IMR-90 (cell line): ENCODE data around the gene NECTIN2. TPM values are rescaled to one million over a fixed set of nuclear protein-coding genes. Genes with fewer than 3 reads are reported as not detected.

Experiments
- ATAC-seq: fragments of 200-7000 bp; cut with Tn5 transposase; 2 replicates; pipeline ENCODE4 v1.9.1; 2020; ENCODE audit warnings: low read depth, mild to moderate bottlenecking, moderate library complexity
- BruUV-seq: library from RNA; stranded (reverse); fragments of 400-500 nt; replicated peaks from 2 replicates; lab custom pipeline; 2021; lab: Mats Ljungman, UMichigan
- CTCF ChIA-PET: fragments of 300-600 bp; formaldehyde crosslinking; extraction: SDS; loops from one replicate; lab custom pipeline; 2021; ENCODE audit warnings: antibody characterized with exemption; lab: Yijun Ruan, JAX
- POLR2A ChIA-PET: fragments of 300-600 bp; sonication (Branson Sonifier 250); formaldehyde crosslinking; loops from one replicate; lab custom pipeline; 2022; ENCODE audit warnings: antibody characterized with exemption; ENCODE audit not compliant: unreplicated experiment; lab: Charles Lee
- DNase-seq: peaks from one replicate; pipeline ENCODE4 v3.0.0; 2013
- H2AFZ ChIP-seq: replicated peaks from 2 replicates; pipeline ENCODE3; 2013; ENCODE audit warnings: low read length, mild to moderate bottlenecking; ENCODE audit not compliant: poor library complexity
- H2AK5ac ChIP-seq: 2 replicates; pipeline ENCODE4 v1.6.1; 2013; ENCODE audit warnings: low read depth, low read length, inconsistent platforms
- H2AK9ac ChIP-seq: replicated peaks from 2 replicates; pipeline ENCODE3; 2013; ENCODE audit warnings: mild to moderate bottlenecking, low read depth, low read length, moderate library complexity; ENCODE audit not compliant: poor library complexity
- H2BK120ac ChIP-seq: 2 replicates; pipeline ENCODE4 v1.6.1; 2013; ENCODE audit warnings: low read depth, low read length, inconsistent platforms
- H2BK15ac ChIP-seq: 3 replicates; pipeline ENCODE4 v1.6.1; 2013; ENCODE audit warnings: low read depth, low read length, inconsistent platforms
- H2BK20ac ChIP-seq: 2 replicates; pipeline ENCODE4 v1.6.1; 2013; ENCODE audit warnings: low read depth, mild to moderate bottlenecking, inconsistent platforms, low read length, moderate library complexity
- H2BK5ac ChIP-seq: 2 replicates; pipeline ENCODE4 v1.6.1; 2013; ENCODE audit warnings: mild to moderate bottlenecking, low read depth, low read length, inconsistent platforms; ENCODE audit not compliant: poor library complexity, severe bottlenecking
- H3K14ac ChIP-seq: replicated peaks from 2 replicates; pipeline ENCODE4 v1.6.1; 2013; ENCODE audit warnings: low read depth, low read length, inconsistent platforms
- H3K18ac ChIP-seq: 2 replicates; pipeline ENCODE4 v1.6.1; 2013; ENCODE audit warnings: low read depth, low read length, control low read depth
- H3K23ac ChIP-seq: 2 replicates; pipeline ENCODE4 v1.6.1; 2013; ENCODE audit warnings: low read depth, low read length, inconsistent platforms
- H3K27ac ChIP-seq: 2 replicates; pipeline ENCODE4 v1.5.1; 2013; ENCODE audit warnings: mild to moderate bottlenecking, control low read depth, low read length; ENCODE audit not compliant: insufficient read depth
- H3K27me3 ChIP-seq: 2 replicates; pipeline ENCODE4 v1.6.1; 2013; ENCODE audit warnings: low read length; ENCODE audit not compliant: control insufficient read depth, insufficient read depth
- H3K36me3 ChIP-seq: 2 replicates; pipeline ENCODE4 v1.6.1; 2013; ENCODE audit warnings: low read length, mixed read lengths; ENCODE audit not compliant: control insufficient read depth, insufficient read depth
- H3K4ac ChIP-seq: 2 replicates; pipeline ENCODE4 v1.6.1; 2013; ENCODE audit warnings: low read depth, low read length, inconsistent platforms
- H3K4me1 ChIP-seq: 2 replicates; pipeline ENCODE4 v1.6.1; 2013; ENCODE audit warnings: low read length, mixed read lengths; ENCODE audit not compliant: control insufficient read depth, insufficient read depth
- H3K4me2 ChIP-seq: 2 replicates; pipeline ENCODE4 v1.6.1; 2013; ENCODE audit warnings: low read depth, mild to moderate bottlenecking, control low read depth, low read length, moderate library complexity
- H3K4me3 ChIP-seq: 2 replicates; pipeline ENCODE4 v1.5.1; 2013; ENCODE audit warnings: low read depth, mild to moderate bottlenecking, control low read depth, low read length, moderate library complexity; ENCODE audit not compliant: insufficient read depth
- H3K56ac ChIP-seq: 2 replicates; pipeline ENCODE4 v1.6.1; 2013; ENCODE audit warnings: low read length, inconsistent platforms; ENCODE audit not compliant: insufficient read depth; ENCODE audit errors: extremely low read depth
- H3K79me1 ChIP-seq, 2 experiments: 2 replicates each; pipeline ENCODE4 v1.6.1; 2013; ENCODE audit warnings: low read length in 2 of 2, inconsistent platforms in 1 of 2, low read depth in 1 of 2
- H3K9ac ChIP-seq: 2 replicates; pipeline ENCODE4 v1.6.1; 2013; ENCODE audit warnings: low read depth, low read length, control low read depth
- H3K9me1 ChIP-seq: 2 replicates; pipeline ENCODE4 v1.6.1; 2013; ENCODE audit warnings: low read length, inconsistent platforms; ENCODE audit not compliant: insufficient read depth
- H3K9me3 ChIP-seq: 2 replicates; pipeline ENCODE4 v1.6.1; 2013; ENCODE audit warnings: low read length; ENCODE audit not compliant: control insufficient read depth, insufficient read depth
- H4K20me1 ChIP-seq: 2 replicates; pipeline ENCODE4 v1.6.1; 2013; ENCODE audit warnings: low read length, inconsistent platforms; ENCODE audit not compliant: insufficient read depth
- H4K5ac ChIP-seq: 2 replicates; pipeline ENCODE4 v1.6.1; 2013; ENCODE audit warnings: mild to moderate bottlenecking, low read depth, low read length, control low read depth
- H4K8ac ChIP-seq, 2 experiments: 2 replicates each; pipeline ENCODE4 v1.6.1; 2013; ENCODE audit warnings: low read depth in 2 of 2, low read length in 2 of 2, control low read depth in 1 of 2, inconsistent platforms in 1 of 2
- H4K91ac ChIP-seq: 2 replicates; pipeline ENCODE4 v1.6.1; 2013; ENCODE audit warnings: low read depth, low read length, inconsistent platforms; ENCODE audit not compliant: insufficient read depth
- BHLHE40 ChIP-seq: fragments of 150-350 bp; IDR thresholded peaks from 2 replicates; pipeline ENCODE4 v1.6.1; 2016; ENCODE audit warnings: mild to moderate bottlenecking, low read depth, low read length
- CEBPB ChIP-seq: IDR thresholded peaks from 2 replicates; pipeline ENCODE4 v1.6.1; 2012; ENCODE audit warnings: low read depth, low read length, improper control_type of control experiment
- FOS ChIP-seq: fragments of 150-350 bp; IDR thresholded peaks from 2 replicates; pipeline ENCODE4 v1.6.1; 2016; ENCODE audit warnings: low read depth, low read length
- MAFK ChIP-seq: IDR thresholded peaks from 2 replicates; pipeline ENCODE4 v1.6.1; 2012; ENCODE audit warnings: low read depth, low read length, improper control_type of control experiment
- MXI1 ChIP-seq: IDR thresholded peaks from 2 replicates; pipeline ENCODE4 v1.6.1; 2012; ENCODE audit warnings: low read depth, mild to moderate bottlenecking, low read length, moderate library complexity, borderline replicate concordance
- NFE2L2 ChIP-seq: fragments of 150-350 bp; IDR thresholded peaks from 2 replicates; pipeline ENCODE4 v1.6.1; 2016; ENCODE audit warnings: low read depth, mild to moderate bottlenecking, low read length
- POLR2A ChIP-seq: IDR thresholded peaks from 2 replicates; pipeline ENCODE4 v1.6.1; 2012; ENCODE audit warnings: mild to moderate bottlenecking, low read depth, low read length
- RAD21 ChIP-seq: IDR thresholded peaks from 2 replicates; pipeline ENCODE4 v1.6.1; 2012; ENCODE audit warnings: low read length, improper control_type of control experiment
- RCOR1 ChIP-seq: IDR thresholded peaks from 2 replicates; pipeline ENCODE4 v1.6.1; 2012; ENCODE audit warnings: mild to moderate bottlenecking, low read length, improper control_type of control experiment; ENCODE audit not compliant: insufficient replicate concordance
- RFX5 ChIP-seq: IDR thresholded peaks from 2 replicates; pipeline ENCODE4 v1.8.0; 2012; ENCODE audit warnings: low read depth, mild to moderate bottlenecking, low read length, moderate library complexity
- SMC3 ChIP-seq: fragments of 150-350 bp; IDR thresholded peaks from 2 replicates; pipeline ENCODE4 v1.6.1; 2016; ENCODE audit warnings: low read depth, mild to moderate bottlenecking, antibody characterized with exemption, low read length, moderate library complexity
- WGBS, 2 experiments: methylation state at CpG; one replicate each; pipeline versions ENCODE4 v1.1.5 to v1.1.7; 2013; ENCODE audit warnings: missing lambda C conversion rate in 2 of 2; ENCODE audit not compliant: insufficient read length in 1 of 2; ENCODE audit errors: extremely low coverage in 2 of 2; 5-methylcytosine and 5-hydroxymethylcytosine counted together
- dilution Hi-C: fragments of 300-500 bp; cut with HindIII; formaldehyde crosslinking; loops from one replicate; pipeline ENCODE4 v1.14.3; 2018; ENCODE audit warnings: low sequenced_read_pairs; ENCODE audit not compliant: unreplicated experiment
- in situ Hi-C: fragments of 300-500 bp; cut with MboI; formaldehyde crosslinking; loops from 3 replicates; pipeline ENCODE4 v1.14.3; 2019; ENCODE audit warnings: low sequenced_read_pairs, inconsistent platforms, mixed read lengths
- intact Hi-C: fragments of 100-400 bp; cut with micrococcal nuclease; formaldehyde crosslinking; loops from 2 replicates; pipeline ENCODE4 v1.10.0; 2022
- polyA plus RNA-seq, 3 experiments: library from polyadenylated mRNA; depleted of rRNA; stranded (reverse); fragments of >200 nt; gene quantifications; 2 replicates each; pipeline ENCODE4 v1.2.3, GENCODE V29; 2012; ENCODE audit warnings: low replicate concordance in 1 of 3
- total RNA-seq: library from RNA; depleted of rRNA; stranded (reverse); fragments of >200 nt; gene quantifications from 2 replicates; pipeline ENCODE4 v1.2.3, GENCODE V29; 2012
- TF ChIP-seq, protein P1 (sequence below): conservative IDR thresholded peaks from 2 replicates; pipeline ENCODE4 v1.5.1; 2012; ENCODE audit warnings: mild to moderate bottlenecking, low read depth, low read length, improper control_type of control experiment
- TF ChIP-seq, protein P2 (sequence below): fragments of 150-350 bp; IDR thresholded peaks from 2 replicates; pipeline ENCODE4 v1.6.1; 2017; ENCODE audit warnings: mild to moderate bottlenecking, antibody characterized with exemption, low read length, low read depth
- TF ChIP-seq, protein P3 (sequence below): fragments of 150-350 bp; IDR thresholded peaks from 2 replicates; pipeline ENCODE4 v1.6.1; 2016; ENCODE audit warnings: low read depth, mild to moderate bottlenecking, low read length, moderate library complexity, borderline replicate concordance

The NECTIN2 gene
- total and polyA plus RNA-seq, 2 of the 4 experiments (the other 2 are of a cell fraction), result 77.8 to 170 TPM

GRCh38 chr19:44803442-44804428 is 42.4 kb upstream of the NECTIN2 start:
- ATAC-seq (no peak), DNase-seq (no peak)
- intact Hi-C loops (no loop called here), in situ Hi-C loops (no loop called here), dilution Hi-C loops (no loop called here)
- Histone ChIP-seq H3K9ac (no peak overlapping the region), H3K4me2 (no peak overlapping the region), H2AK9ac (no peak overlapping the region), H4K5ac (no peak overlapping the region), H2AFZ (no peak overlapping the region), H2AK5ac (no peak overlapping the region), H2BK120ac (no peak overlapping the region), H3K56ac (no peak overlapping the region), H3K36me3 (no peaks in the 10 kb centered on the region), H3K9me3 (peaks cover 6% of the 10 kb centered on the region), H4K8ac (no peak overlapping the region), H2BK15ac (no peak overlapping the region), H4K91ac (no peak overlapping the region), H3K23ac (no peak overlapping the region), H3K27ac (no peak overlapping the region), H2BK5ac (no peak overlapping the region), H2BK20ac (no peak overlapping the region), H3K79me1 (no peaks in the 10 kb centered on the region), H4K20me1 (no peaks in the 10 kb centered on the region), H3K14ac (no peak overlapping the region), H3K4ac (no peak overlapping the region), H3K4me3 (no peak overlapping the region), H3K9me1 (no peaks in the 10 kb centered on the region), H3K27me3 (peaks cover 5% of the 10 kb centered on the region; the same call in 1 of the 2 replicates), H3K4me1 (peaks cover 10% of the 10 kb centered on the region), H3K18ac (no peak overlapping the region)
- 74% methylated on average over 5 of the region's 13 CpGs; no CpG with 5 or more reads in 1 of the 2 experiments for WGBS, 2 experiments
- no TSS peak for BruUV-seq
- POLR2A ChIA-PET, result no interaction called here
- CTCF ChIA-PET, result interaction anchor here (0.6 to 1.4 kb wide), 3 partner anchors 19 to 80 kb away, joined by 3 read pairs; partner anchors contain the start of gene NECTIN2
- TF ChIP-seq MXI1 (no peak), RCOR1 (no peak), NFE2L2 (no peak), BHLHE40 (no peak), CEBPB (no peak), FOS (no peak), MAFK (no peak), SMC3 (no peak), RFX5 (no peak), RAD21 (no peak), POLR2A (no peak)
- TF ChIP-seq, protein P1, sequence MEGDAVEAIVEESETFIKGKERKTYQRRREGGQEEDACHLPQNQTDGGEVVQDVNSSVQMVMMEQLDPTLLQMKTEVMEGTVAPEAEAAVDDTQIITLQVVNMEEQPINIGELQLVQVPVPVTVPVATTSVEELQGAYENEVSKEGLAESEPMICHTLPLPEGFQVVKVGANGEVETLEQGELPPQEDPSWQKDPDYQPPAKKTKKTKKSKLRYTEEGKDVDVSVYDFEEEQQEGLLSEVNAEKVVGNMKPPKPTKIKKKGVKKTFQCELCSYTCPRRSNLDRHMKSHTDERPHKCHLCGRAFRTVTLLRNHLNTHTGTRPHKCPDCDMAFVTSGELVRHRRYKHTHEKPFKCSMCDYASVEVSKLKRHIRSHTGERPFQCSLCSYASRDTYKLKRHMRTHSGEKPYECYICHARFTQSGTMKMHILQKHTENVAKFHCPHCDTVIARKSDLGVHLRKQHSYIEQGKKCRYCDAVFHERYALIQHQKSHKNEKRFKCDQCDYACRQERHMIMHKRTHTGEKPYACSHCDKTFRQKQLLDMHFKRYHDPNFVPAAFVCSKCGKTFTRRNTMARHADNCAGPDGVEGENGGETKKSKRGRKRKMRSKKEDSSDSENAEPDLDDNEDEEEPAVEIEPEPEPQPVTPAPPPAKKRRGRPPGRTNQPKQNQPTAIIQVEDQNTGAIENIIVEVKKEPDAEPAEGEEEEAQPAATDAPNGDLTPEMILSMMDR, result no peak
- TF ChIP-seq, protein P2, sequence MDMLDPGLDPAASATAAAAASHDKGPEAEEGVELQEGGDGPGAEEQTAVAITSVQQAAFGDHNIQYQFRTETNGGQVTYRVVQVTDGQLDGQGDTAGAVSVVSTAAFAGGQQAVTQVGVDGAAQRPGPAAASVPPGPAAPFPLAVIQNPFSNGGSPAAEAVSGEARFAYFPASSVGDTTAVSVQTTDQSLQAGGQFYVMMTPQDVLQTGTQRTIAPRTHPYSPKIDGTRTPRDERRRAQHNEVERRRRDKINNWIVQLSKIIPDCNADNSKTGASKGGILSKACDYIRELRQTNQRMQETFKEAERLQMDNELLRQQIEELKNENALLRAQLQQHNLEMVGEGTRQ, result no peak
- TF ChIP-seq, protein P3, sequence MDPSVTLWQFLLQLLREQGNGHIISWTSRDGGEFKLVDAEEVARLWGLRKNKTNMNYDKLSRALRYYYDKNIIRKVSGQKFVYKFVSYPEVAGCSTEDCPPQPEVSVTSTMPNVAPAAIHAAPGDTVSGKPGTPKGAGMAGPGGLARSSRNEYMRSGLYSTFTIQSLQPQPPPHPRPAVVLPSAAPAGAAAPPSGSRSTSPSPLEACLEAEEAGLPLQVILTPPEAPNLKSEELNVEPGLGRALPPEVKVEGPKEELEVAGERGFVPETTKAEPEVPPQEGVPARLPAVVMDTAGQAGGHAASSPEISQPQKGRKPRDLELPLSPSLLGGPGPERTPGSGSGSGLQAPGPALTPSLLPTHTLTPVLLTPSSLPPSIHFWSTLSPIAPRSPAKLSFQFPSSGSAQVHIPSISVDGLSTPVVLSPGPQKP, result no peak
